ENCODE measurements around the gene TEX264. TPM values are rescaled to one million over a fixed set of nuclear protein-coding genes. Genes with fewer than 3 reads are reported as not detected.

Gene TEX264
- total and polyA plus RNA-seq, 9 donors: 27.1 to 88.8 (median 40.2) TPM

DNA sequence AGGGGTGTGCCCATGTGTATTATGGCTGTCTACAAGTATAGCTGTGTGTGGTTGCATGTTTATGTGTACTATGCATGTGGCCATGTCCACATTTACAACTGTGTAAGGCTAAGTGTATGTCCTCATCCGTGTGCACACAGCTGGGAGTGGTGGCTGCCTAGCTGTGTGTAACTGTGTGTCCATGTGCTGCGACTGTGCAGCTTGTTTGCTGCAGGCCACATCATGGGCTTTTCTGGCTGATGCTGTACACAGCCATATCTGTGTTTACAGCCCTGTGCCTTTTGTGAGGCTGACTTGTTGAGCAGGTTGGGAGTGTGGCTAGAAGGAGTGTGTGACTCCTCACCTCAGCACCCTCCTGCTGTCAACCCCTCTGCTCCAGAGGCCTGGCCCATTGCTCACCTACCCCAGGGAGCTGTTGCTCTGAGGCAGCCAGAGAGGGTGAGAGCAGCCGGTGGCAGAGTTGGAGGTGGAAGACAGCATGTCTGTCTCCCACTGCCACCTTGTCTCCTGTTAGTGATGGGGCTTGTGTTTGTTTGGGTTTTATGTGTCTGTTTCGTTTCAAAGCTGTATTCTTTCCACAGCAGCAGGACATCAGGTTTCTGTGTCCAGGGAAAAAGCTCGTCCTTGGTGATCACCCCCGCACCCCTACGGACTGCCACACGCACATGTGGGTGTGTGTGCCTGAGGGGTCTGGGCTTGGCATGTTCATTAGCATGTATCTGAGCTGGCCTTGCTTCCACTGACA lies 34.4 kb downstream of the TEX264 start:
- intact Hi-C loops (cut with DNase I): no loop called here
- H3K27ac ChIP-seq: no peak overlapping the region
- DNase-seq: peak in 1 of 5 donors; percentile 6
- no peaks in the 10 kb centered on the region for H3K36me3 ChIP-seq
- H3K4me1 ChIP-seq (ENCODE audit: insufficient read depth): no peaks in the 10 kb centered on the region
- no peak overlapping the region for H3K4me3 ChIP-seq
- WGBS, 3 donors: 74 to 78% (median 78%) methylated on average over 8 of the region's 8 CpGs
- no peaks in the 10 kb centered on the region for H3K9me3 ChIP-seq
- TF ChIP-seq EP300 (IDR thresholded peaks at IDR 0.05) (no peak), POLR2A (IDR thresholded peaks at IDR 0.05) (no peak)
- TF ChIP-seq, protein P1, sequence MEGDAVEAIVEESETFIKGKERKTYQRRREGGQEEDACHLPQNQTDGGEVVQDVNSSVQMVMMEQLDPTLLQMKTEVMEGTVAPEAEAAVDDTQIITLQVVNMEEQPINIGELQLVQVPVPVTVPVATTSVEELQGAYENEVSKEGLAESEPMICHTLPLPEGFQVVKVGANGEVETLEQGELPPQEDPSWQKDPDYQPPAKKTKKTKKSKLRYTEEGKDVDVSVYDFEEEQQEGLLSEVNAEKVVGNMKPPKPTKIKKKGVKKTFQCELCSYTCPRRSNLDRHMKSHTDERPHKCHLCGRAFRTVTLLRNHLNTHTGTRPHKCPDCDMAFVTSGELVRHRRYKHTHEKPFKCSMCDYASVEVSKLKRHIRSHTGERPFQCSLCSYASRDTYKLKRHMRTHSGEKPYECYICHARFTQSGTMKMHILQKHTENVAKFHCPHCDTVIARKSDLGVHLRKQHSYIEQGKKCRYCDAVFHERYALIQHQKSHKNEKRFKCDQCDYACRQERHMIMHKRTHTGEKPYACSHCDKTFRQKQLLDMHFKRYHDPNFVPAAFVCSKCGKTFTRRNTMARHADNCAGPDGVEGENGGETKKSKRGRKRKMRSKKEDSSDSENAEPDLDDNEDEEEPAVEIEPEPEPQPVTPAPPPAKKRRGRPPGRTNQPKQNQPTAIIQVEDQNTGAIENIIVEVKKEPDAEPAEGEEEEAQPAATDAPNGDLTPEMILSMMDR (IDR thresholded peaks at IDR 0.05): no peak
- no peaks in the 10 kb centered on the region for H3K27me3 ChIP-seq

DNA sequence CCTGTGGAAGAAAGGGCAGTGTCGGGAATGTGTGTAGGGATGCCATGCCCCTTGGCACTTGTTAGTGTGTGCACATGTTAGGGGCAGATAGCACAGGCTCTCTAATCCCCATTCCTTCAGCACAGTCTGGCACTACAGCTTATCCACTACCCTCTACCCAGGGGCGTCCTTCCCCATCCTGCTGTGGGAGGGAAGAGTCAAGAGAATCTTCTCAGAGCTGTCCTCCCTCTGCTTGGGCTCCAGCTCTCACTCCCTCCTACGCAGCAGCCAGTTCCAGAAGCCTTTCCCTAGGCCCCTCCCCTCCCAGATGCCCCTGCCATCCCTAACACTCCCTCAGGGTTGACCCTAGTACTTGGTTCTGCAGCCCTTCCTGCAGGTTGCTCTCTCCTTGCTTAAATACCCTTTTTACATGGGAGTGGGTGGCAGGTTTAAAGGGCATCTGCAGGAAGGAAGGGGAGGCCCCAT lies 35.0 kb downstream of the TEX264 start:
- intact Hi-C loops (cut with DNase I): no loop called here
- Histone ChIP-seq H3K4me3 (no peak overlapping the region), H3K27me3 (no peaks in the 10 kb centered on the region), H3K27ac (no peak overlapping the region), H3K4me1 (ENCODE audit: insufficient read depth) (no peaks in the 10 kb centered on the region), H3K9me3 (no peaks in the 10 kb centered on the region), H3K36me3 (no peaks in the 10 kb centered on the region)
- WGBS, 3 donors: 54 to 60% (median 55%) methylated on average over 3 of the region's 3 CpGs
- TF ChIP-seq EP300 (IDR thresholded peaks at IDR 0.05) (no peak), POLR2A (IDR thresholded peaks at IDR 0.05) (no peak)
- TF ChIP-seq, protein P1 (IDR thresholded peaks at IDR 0.05): no peak
- peak in 2 of 5 donors; percentile 8 to 29 for DNase-seq

GRCh38 chr3:51706788-51707731 lies 36.0 kb downstream of the TEX264 start, which contains the start of gene GRM2:
Gene GRM2, plus strand, starts transcription at chr3:51707068. Its CDS starts 1,916 bp downstream, at chr3:51708984.
- no peaks in the 10 kb centered on the region for H3K36me3 ChIP-seq
- H3K4me1 ChIP-seq (ENCODE audit: insufficient read depth): no peaks in the 10 kb centered on the region
- H3K4me3 ChIP-seq: peak within 1 kb of the TSS; percentile 10
- TF ChIP-seq, protein P1 (IDR thresholded peaks at IDR 0.05): no peak
- TF ChIP-seq EP300 (IDR thresholded peaks at IDR 0.05) (no peak), POLR2A (IDR thresholded peaks at IDR 0.05) (no peak)
- DNase-seq: peak; percentile 68 to 88 (median 85)
- no peaks in the 10 kb centered on the region for H3K9me3 ChIP-seq
- intact Hi-C loops (cut with DNase I): no loop called here
- no peak within 1 kb of the TSS for H3K27ac ChIP-seq
- 2 to 5% (median 2%) methylated on average over 40 to 69 of the region's 69 CpGs for WGBS, 3 donors
- H3K27me3 ChIP-seq: no peaks in the 10 kb centered on the region

GRCh38 chr3:51708216-51708845 lies 37.3 kb downstream of the TEX264 start:
- H3K9me3 ChIP-seq: no peaks in the 10 kb centered on the region
- no peak overlapping the region for H3K27ac ChIP-seq
- no peak overlapping the region for H3K4me3 ChIP-seq
- no peaks in the 10 kb centered on the region for H3K4me1 ChIP-seq (ENCODE audit: insufficient read depth)
- intact Hi-C loops (cut with DNase I): no loop called here
- H3K36me3 ChIP-seq: no peaks in the 10 kb centered on the region
- DNase-seq: peak in 1 of 5 donors; percentile 1
- H3K27me3 ChIP-seq: no peaks in the 10 kb centered on the region
- 65 to 84% (median 75%) methylated on average over 3 of the region's 3 CpGs for WGBS, 3 donors
- TF ChIP-seq POLR2A (IDR thresholded peaks at IDR 0.05): no peak
- TF ChIP-seq EP300 (IDR thresholded peaks at IDR 0.05): no peak
- TF ChIP-seq, protein P1 (IDR thresholded peaks at IDR 0.05): no peak
